Measurements from ENCODE around the gene SPPL3. TPM values are rescaled to one million over a fixed set of nuclear protein-coding genes. Genes with fewer than 3 reads are reported as not detected.
A peak's percentile ranks its signal among the peaks of the same experiment; 100 is the strongest.

The SPPL3 gene
- total and polyA plus RNA-seq, 4 donors: 14.2 to 52.3 (median 29.6) TPM

DNA sequence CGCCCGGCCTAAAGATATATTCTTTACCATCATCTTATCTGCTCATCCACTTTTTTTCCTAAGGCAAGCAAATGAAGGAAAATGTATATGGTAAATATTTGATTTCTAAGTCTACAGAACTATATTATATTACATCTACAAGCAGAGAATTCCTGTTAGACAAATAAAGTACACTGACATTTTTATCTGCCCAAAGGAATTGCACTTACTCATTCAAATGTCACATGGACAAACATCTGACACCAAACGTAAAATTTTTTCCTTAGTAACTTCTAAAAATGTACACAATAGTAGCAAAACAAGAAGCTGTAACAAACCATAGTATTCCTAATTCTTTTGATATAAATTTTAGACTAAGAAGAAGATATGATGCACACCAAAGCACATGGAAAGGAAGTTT, 51.0 kb downstream of the SPPL3 start:
- DNase-seq (no peak), ATAC-seq (ENCODE audit: insufficient read depth, low FRiP score) (no peak)
- H3K9me3 ChIP-seq (ENCODE audit: control insufficient read depth in 4 of 4, insufficient read depth in 3 of 4, low read length in 3 of 4): no peaks in the 10 kb centered on the region
- no peaks in the 10 kb centered on the region for H3K27me3 ChIP-seq (ENCODE audit: control insufficient read depth in 3 of 3, insufficient read depth in 3 of 3, low read length in 2 of 3)
- TF ChIP-seq, protein P1, sequence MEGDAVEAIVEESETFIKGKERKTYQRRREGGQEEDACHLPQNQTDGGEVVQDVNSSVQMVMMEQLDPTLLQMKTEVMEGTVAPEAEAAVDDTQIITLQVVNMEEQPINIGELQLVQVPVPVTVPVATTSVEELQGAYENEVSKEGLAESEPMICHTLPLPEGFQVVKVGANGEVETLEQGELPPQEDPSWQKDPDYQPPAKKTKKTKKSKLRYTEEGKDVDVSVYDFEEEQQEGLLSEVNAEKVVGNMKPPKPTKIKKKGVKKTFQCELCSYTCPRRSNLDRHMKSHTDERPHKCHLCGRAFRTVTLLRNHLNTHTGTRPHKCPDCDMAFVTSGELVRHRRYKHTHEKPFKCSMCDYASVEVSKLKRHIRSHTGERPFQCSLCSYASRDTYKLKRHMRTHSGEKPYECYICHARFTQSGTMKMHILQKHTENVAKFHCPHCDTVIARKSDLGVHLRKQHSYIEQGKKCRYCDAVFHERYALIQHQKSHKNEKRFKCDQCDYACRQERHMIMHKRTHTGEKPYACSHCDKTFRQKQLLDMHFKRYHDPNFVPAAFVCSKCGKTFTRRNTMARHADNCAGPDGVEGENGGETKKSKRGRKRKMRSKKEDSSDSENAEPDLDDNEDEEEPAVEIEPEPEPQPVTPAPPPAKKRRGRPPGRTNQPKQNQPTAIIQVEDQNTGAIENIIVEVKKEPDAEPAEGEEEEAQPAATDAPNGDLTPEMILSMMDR (IDR thresholded peaks at IDR 0.05; ENCODE audit: control extremely low read depth, extremely low read depth): no peak
- no peak overlapping the region for H3K9ac ChIP-seq (ENCODE audit: insufficient read depth in 1 of 2, low read length in 2 of 2)
- WGBS, 2 donors: 71 to 74% methylated on average over 3 of the region's 3 CpGs
- no peak overlapping the region for H3K4me3 ChIP-seq
- no peak overlapping the region for H3K27ac ChIP-seq (ENCODE audit: low read depth in 1 of 2, low read length in 1 of 2)
- H3K36me3 ChIP-seq (ENCODE audit: control insufficient read depth in 4 of 4, insufficient read depth in 4 of 4, low read length in 4 of 4): no peaks in the 10 kb centered on the region
- peaks cover 0 to 40% (median 3%) of the 10 kb centered on the region in 5 donors for H3K4me1 ChIP-seq (ENCODE audit: control insufficient read depth in 5 of 5, insufficient read depth in 5 of 5, low read length in 5 of 5)

DNA sequence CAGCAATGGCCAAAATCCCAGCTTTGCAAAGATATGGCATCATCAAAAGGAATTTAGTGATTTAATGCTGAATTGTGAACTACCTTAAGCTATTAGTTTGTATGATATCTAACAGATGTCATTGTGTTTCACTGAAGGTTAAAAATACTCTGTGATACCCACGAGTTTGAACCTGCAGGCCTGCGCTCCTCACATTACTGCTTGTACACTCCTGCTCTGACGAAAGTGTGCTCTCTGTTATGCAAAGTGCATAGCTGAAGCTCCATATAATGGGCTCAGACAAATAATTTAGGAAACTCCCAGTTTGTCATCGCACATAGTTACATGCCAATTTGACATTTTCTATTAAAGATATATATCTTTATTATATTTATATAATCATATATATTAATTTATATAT, 52.2 kb downstream of the SPPL3 start:
- no peaks in the 10 kb centered on the region for H3K27me3 ChIP-seq (ENCODE audit: control insufficient read depth in 3 of 3, insufficient read depth in 3 of 3, low read length in 2 of 3)
- DNase-seq: no peak
- H3K4me1 ChIP-seq (ENCODE audit: control insufficient read depth in 5 of 5, insufficient read depth in 5 of 5, low read length in 5 of 5): peaks cover 0 to 46% (median 3%) of the 10 kb centered on the region in 5 donors
- TF ChIP-seq, protein P1 (IDR thresholded peaks at IDR 0.05; ENCODE audit: control extremely low read depth, extremely low read depth): no peak
- no peak overlapping the region for H3K27ac ChIP-seq (ENCODE audit: low read depth in 1 of 2, low read length in 1 of 2)
- 71 to 73% methylated on average over 4 of the region's 4 CpGs for WGBS, 2 donors
- ATAC-seq (ENCODE audit: insufficient read depth, low FRiP score): no peak
- no peaks in the 10 kb centered on the region for H3K9me3 ChIP-seq (ENCODE audit: control insufficient read depth in 4 of 4, insufficient read depth in 3 of 4, low read length in 3 of 4)
- no peak overlapping the region for H3K4me3 ChIP-seq
- no peak overlapping the region for H3K9ac ChIP-seq (ENCODE audit: insufficient read depth in 1 of 2, low read length in 2 of 2)
- no peaks in the 10 kb centered on the region for H3K36me3 ChIP-seq (ENCODE audit: control insufficient read depth in 4 of 4, insufficient read depth in 4 of 4, low read length in 4 of 4)

DNA sequence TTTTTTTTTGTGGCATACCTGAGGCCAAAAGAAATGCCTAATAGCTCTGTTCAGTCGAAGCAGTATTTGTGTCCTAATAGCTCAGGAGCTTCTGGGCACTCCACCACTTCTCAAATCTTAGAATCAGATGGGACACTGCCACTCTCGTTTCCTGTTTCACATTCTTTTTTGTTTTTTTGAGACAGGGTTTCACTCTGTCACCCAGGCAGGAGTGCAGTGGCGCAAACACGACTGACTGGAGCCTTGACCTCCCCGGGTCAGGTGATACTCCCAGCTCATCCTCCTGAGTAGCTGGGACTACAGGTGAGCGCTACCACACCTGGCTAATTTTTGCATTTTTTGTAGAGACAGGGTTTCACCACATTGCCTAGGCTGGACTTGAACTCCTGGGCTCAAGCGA, 52.7 kb downstream of the SPPL3 start:
- Histone ChIP-seq H3K36me3 (ENCODE audit: control insufficient read depth in 4 of 4, insufficient read depth in 4 of 4, low read length in 4 of 4) (no peaks in the 10 kb centered on the region), H3K9ac (ENCODE audit: insufficient read depth in 1 of 2, low read length in 2 of 2) (no peak overlapping the region), H3K27me3 (ENCODE audit: control insufficient read depth in 3 of 3, insufficient read depth in 3 of 3, low read length in 2 of 3) (no peaks in the 10 kb centered on the region), H3K4me1 (ENCODE audit: control insufficient read depth in 5 of 5, insufficient read depth in 5 of 5, low read length in 5 of 5) (peaks cover 0 to 46% (median 5%) of the 10 kb centered on the region in 5 donors), H3K4me3 (no peak overlapping the region), H3K27ac (ENCODE audit: low read depth in 1 of 2, low read length in 1 of 2) (no peak overlapping the region), H3K9me3 (ENCODE audit: control insufficient read depth in 4 of 4, insufficient read depth in 3 of 4, low read length in 3 of 4) (no peaks in the 10 kb centered on the region)
- ATAC-seq (ENCODE audit: insufficient read depth, low FRiP score): no peak
- WGBS, 2 donors: 64 to 72% methylated on average over 7 of the region's 7 CpGs
- DNase-seq: no peak
- TF ChIP-seq, protein P1 (IDR thresholded peaks at IDR 0.05; ENCODE audit: control extremely low read depth, extremely low read depth): no peak

DNA sequence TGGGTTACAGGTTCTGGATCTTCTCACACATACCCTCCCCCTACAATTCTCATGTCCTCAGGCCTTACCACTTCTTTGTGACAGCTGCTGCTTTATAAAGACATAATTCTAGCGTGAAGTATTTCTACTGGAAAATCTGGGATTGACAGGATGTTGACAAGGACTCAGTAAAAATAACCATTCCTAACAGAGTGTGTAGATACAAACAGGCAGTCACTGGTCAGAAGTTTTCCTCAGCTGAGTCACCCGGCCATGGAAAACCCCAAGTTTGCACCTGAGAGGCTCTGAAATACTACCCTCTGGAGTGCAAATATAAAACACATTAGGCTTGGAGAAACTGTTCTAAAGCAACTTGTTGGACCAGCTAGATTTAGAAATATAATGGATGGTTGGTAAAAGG, 54.4 kb downstream of the SPPL3 start:
- Histone ChIP-seq H3K9ac (ENCODE audit: insufficient read depth in 1 of 2, low read length in 2 of 2) (no peak overlapping the region), H3K9me3 (ENCODE audit: control insufficient read depth in 4 of 4, insufficient read depth in 3 of 4, low read length in 3 of 4) (no peaks in the 10 kb centered on the region), H3K36me3 (ENCODE audit: control insufficient read depth in 4 of 4, insufficient read depth in 4 of 4, low read length in 4 of 4) (peaks cover 0 to 4% (median 0%) of the 10 kb centered on the region in 4 donors), H3K27me3 (ENCODE audit: control insufficient read depth in 3 of 3, insufficient read depth in 3 of 3, low read length in 2 of 3) (no peaks in the 10 kb centered on the region), H3K27ac (ENCODE audit: low read depth in 1 of 2, low read length in 1 of 2) (peak overlapping the region in 1 of 2 donors; percentile 57), H3K4me3 (no peak overlapping the region), H3K4me1 (ENCODE audit: control insufficient read depth in 5 of 5, insufficient read depth in 5 of 5, low read length in 5 of 5) (peaks cover 0 to 40% (median 5%) of the 10 kb centered on the region in 5 donors)
- TF ChIP-seq, protein P1 (IDR thresholded peaks at IDR 0.05; ENCODE audit: control extremely low read depth, extremely low read depth): no peak
- no peak for ATAC-seq (ENCODE audit: insufficient read depth, low FRiP score)
- DNase-seq: no peak
- 46 to 64% methylated on average over 2 of the region's 2 CpGs for WGBS, 2 donors
